H1 (cell line): ENCODE data around the gene IST1. TPM values are rescaled to one million over a fixed set of nuclear protein-coding genes. Genes with fewer than 3 reads are reported as not detected.

ENCODE experiments used
- KDM5A ChIP-seq: fragments of 200-600 bp; IDR thresholded peaks from 2 replicates; pipeline ENCODE4 v1.7.1; 2012; ENCODE audit warnings: mild to moderate bottlenecking, low read length, inconsistent platforms, mixed read lengths
- MAFK ChIP-seq: IDR thresholded peaks from 2 replicates; pipeline ENCODE4 v1.6.1; 2012; ENCODE audit warnings: low read depth, mild to moderate bottlenecking, improper control_type of control experiment, low read length
- polyA plus RNA-seq, 7 experiments: library from polyadenylated mRNA; depleted of rRNA in 3 of 7; stranded (reverse) in 5 of 7; unstranded in 2 of 7; fragments of >200 nt in 5 of 7; fragments of 200-250 nt in 2 of 7; gene quantifications; 1 replicate in 5 of 7; 2 replicates in 1 of 7; 4 replicates in 1 of 7; pipeline versions ENCODE4 v1.2.1 to v1.2.3, GENCODE V29; 2011 to 2013; ENCODE audit warnings: missing spikeins in 2 of 7, mixed read lengths in 2 of 7
- total RNA-seq: library from RNA; stranded (reverse); fragmentation: NEBNext Ultra II Directional; extraction: Animal tissue kit (Norgen Biotek cat#: 25700); gene quantifications from 2 replicates; pipeline ENCODE4 v1.2.1, GENCODE V29; 2021

The IST1 gene
- total and polyA plus RNA-seq, 2 of the 8 experiments (the other 6 are each of a cell fraction or from before 2014, with no cell fraction given) = 190 to 248 TPM

DNA sequence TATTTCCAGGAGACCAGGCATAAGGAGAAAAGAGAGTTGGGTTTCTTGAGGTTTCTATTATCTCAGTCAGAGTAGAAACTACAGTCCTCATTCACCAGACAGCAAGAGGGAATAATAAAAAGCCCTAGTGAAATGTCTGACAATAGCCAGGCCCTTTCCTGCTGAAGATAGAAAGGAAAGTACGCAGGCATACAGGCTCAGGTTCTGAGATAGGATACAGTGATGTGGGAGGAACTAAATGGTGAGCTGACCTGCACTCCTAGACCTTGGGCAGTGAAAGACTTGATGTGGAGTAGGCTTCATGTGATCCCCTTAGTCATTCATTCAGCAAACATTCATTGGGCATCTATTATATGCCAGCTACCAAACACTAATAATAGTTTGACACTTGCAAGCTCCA, 26.2 kb upstream of the IST1 start (continued):
- TF ChIP-seq MAFK (no peak), KDM5A (no peak)
